GM12874 (cell line): Measurements from ENCODE around the gene THADA.

Experiments used
- TF ChIP-seq, protein P1 (sequence below): IDR thresholded peaks from 2 replicates; pipeline ENCODE4 v1.5.1; 2011; ENCODE audit warnings: low read depth, mild to moderate bottlenecking, control low read depth, low read length, moderate library complexity; ENCODE audit not compliant: insufficient read depth

The THADA gene

DNA sequence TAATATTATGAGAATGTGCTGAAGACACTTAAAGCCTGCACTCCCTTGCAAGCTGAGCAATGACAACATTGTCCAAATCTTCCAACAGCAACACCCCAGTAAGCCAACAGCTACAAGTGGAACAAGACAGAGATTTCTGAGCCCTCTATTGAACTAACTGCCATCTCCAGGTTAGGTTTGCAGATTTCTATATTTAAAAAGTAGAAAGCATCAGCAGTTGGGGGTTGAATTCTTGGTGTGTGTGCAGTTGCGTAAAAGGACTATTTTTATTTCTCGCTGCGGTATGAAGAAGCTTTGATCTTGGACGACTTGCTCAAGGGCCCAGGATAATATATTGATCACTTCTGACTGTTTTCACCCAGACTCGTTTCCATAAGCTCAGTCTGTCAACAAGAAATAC lies 263.2 kb downstream of the THADA start:
- TF ChIP-seq, protein P1, sequence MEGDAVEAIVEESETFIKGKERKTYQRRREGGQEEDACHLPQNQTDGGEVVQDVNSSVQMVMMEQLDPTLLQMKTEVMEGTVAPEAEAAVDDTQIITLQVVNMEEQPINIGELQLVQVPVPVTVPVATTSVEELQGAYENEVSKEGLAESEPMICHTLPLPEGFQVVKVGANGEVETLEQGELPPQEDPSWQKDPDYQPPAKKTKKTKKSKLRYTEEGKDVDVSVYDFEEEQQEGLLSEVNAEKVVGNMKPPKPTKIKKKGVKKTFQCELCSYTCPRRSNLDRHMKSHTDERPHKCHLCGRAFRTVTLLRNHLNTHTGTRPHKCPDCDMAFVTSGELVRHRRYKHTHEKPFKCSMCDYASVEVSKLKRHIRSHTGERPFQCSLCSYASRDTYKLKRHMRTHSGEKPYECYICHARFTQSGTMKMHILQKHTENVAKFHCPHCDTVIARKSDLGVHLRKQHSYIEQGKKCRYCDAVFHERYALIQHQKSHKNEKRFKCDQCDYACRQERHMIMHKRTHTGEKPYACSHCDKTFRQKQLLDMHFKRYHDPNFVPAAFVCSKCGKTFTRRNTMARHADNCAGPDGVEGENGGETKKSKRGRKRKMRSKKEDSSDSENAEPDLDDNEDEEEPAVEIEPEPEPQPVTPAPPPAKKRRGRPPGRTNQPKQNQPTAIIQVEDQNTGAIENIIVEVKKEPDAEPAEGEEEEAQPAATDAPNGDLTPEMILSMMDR: no peak

GRCh38 chr2:43331422-43331821 lies 264.4 kb downstream of the THADA start:
- TF ChIP-seq, protein P1: no peak

- TF ChIP-seq, protein P1: no peak
Measured at GRCh38 chr2:43329637-43330036, 266.2 kb downstream of the THADA start.

GRCh38 chr2:43328832-43329231 lies 267.0 kb downstream of the THADA start:
- TF ChIP-seq, protein P1: no peak

GRCh38 chr2:43328133-43328532 lies 267.7 kb downstream of the THADA start:
- TF ChIP-seq, protein P1: no peak

DNA sequence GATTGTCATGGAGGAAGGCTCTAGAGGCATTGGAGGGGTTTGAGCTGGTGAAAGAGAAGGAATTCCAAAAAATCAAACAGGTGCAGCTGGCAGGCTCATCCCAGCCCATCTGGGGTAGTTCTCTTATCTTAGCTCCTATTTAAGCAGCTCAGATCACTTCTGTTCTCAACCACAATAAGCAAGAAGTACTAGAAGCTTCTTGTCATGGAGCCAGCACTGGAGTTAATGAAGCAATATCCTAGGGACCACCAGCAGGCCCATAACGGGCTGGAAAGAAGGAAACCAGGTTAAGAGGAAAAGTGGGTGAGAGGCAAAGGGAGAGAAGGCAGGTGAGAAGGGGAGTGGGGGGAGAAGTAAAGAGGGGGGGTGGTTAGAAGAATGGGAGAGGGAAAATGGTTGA lies 268.7 kb downstream of the THADA start:
- TF ChIP-seq, protein P1: no peak

GRCh38 chr2:43326101-43326825 lies 269.6 kb downstream of the THADA start:
- TF ChIP-seq, protein P1: no peak
